Keratinocyte (primary cell): ENCODE results near the gene HERC6. TPM values are rescaled to one million over a fixed set of nuclear protein-coding genes. Genes with fewer than 3 reads are reported as not detected.

Experiments used
- DNase-seq: peaks from one replicate; pipeline ENCODE4 v3.0.0-alpha.2; 2011; ENCODE audit warnings: low read depth, missing footprints, low spot score
- FAIRE-seq: peaks from 2 replicates; lab custom pipeline; 2011; peaks lifted over from hg19 to GRCh38; lab: Jason Lieb, UNC
- H2AFZ ChIP-seq: 2 replicates; pipeline ENCODE4 v1.6.0; 2012; ENCODE audit warnings: low read length, control low read depth, inconsistent platforms; ENCODE audit not compliant: control insufficient read depth
- H3K27ac ChIP-seq: 2 replicates; pipeline ENCODE4 v1.5.1; 2011; ENCODE audit warnings: low read length; ENCODE audit not compliant: control insufficient read depth, insufficient read depth
- H3K27me3 ChIP-seq: 3 replicates; pipeline ENCODE4 v1.6.0; 2011; ENCODE audit warnings: low read length; ENCODE audit not compliant: control insufficient read depth, insufficient read depth; ENCODE audit errors: extremely low read depth
- H3K36me3 ChIP-seq, 2 experiments: 2 replicates in 1 of 2; 3 replicates in 1 of 2; pipeline ENCODE4 v1.5.1; 2011; ENCODE audit warnings: low read length in 2 of 2, mild to moderate bottlenecking in 1 of 2; ENCODE audit not compliant: control insufficient read depth in 2 of 2, insufficient read depth in 2 of 2; ENCODE audit errors: extremely low read depth in 1 of 2
- H3K4me1 ChIP-seq: 3 replicates; pipeline ENCODE4 v1.5.1; 2011; ENCODE audit warnings: low read length; ENCODE audit not compliant: control insufficient read depth, insufficient read depth; ENCODE audit errors: extremely low read depth
- H3K4me2 ChIP-seq: 3 replicates; pipeline ENCODE4 v1.6.0; 2011; ENCODE audit warnings: low read depth, low read length; ENCODE audit not compliant: control insufficient read depth, insufficient read depth; ENCODE audit errors: extremely low read depth
- H3K4me3 ChIP-seq, 3 experiments: fragments of 200-600 bp in 1 of 3; sonication (generic) in 1 of 3; 2 replicates in 2 of 3; 3 replicates in 1 of 3; pipeline ENCODE4 v1.5.1; 2011 to 2016; ENCODE audit warnings: low read length in 3 of 3, mild to moderate bottlenecking in 3 of 3, control low read depth in 2 of 3, inconsistent platforms in 1 of 3, low read depth in 1 of 3, mixed read lengths in 1 of 3, mixed run types in 1 of 3, moderate library complexity in 1 of 3; ENCODE audit not compliant: control insufficient read depth in 2 of 3, insufficient read depth in 2 of 3; ENCODE audit errors: extremely low read depth in 1 of 3
- H3K79me2 ChIP-seq: 2 replicates; pipeline ENCODE4 v1.6.0; 2012; ENCODE audit warnings: low read length; ENCODE audit not compliant: control insufficient read depth, insufficient read depth
- H3K9ac ChIP-seq: 3 replicates; pipeline ENCODE4 v1.6.0; 2011; ENCODE audit warnings: low read length; ENCODE audit not compliant: control insufficient read depth, insufficient read depth; ENCODE audit errors: extremely low read depth
- H3K9me1 ChIP-seq: 3 replicates; pipeline ENCODE4 v1.6.0; 2011; ENCODE audit warnings: low read length; ENCODE audit not compliant: control insufficient read depth, insufficient read depth; ENCODE audit errors: extremely low read depth
- H3K9me3 ChIP-seq: 2 replicates; pipeline ENCODE4 v1.5.1; 2012; ENCODE audit warnings: low read depth, low read length; ENCODE audit not compliant: control insufficient read depth
- H4K20me1 ChIP-seq: 3 replicates; pipeline ENCODE4 v1.6.0; 2011; ENCODE audit warnings: low read length; ENCODE audit not compliant: control insufficient read depth, insufficient read depth; ENCODE audit errors: extremely low read depth
- EZH2 ChIP-seq: IDR thresholded peaks from one replicate; pipeline ENCODE4 v1.6.1; 2012; ENCODE audit warnings: inconsistent platforms, mild to moderate bottlenecking, low read length, moderate library complexity
- dilution Hi-C: fragments of 300-500 bp; cut with MboI; formaldehyde crosslinking; loops from one replicate; pipeline ENCODE4 v1.7.0; 2020; ENCODE audit warnings: low sequenced_read_pairs; ENCODE audit not compliant: extremely low pct_ligation_motif_present
- polyA plus RNA-seq, 5 experiments: library from polyadenylated mRNA; depleted of rRNA in 3 of 5; stranded (reverse) in 3 of 5; stranded (forward) in 1 of 5; unstranded in 1 of 5; fragments of >200 nt; gene quantifications; 1 replicate in 1 of 5; 2 replicates in 3 of 5; 3 replicates in 1 of 5; pipeline versions ENCODE4 v1.2.1 to v1.2.3, GENCODE V29; 2011 to 2012; ENCODE audit warnings: missing spikeins in 2 of 5, low read depth in 1 of 5, low replicate concordance in 1 of 5
- TF ChIP-seq, protein P1 (sequence below), 3 experiments: IDR thresholded peaks in 1 of 3; conservative IDR thresholded peaks in 1 of 3; optimal IDR thresholded peaks in 1 of 3; 2 replicates in 2 of 3; 3 replicates in 1 of 3; pipeline versions ENCODE3 to v1.5.1; 2011; ENCODE audit warnings: low read length in 3 of 3, mild to moderate bottlenecking in 3 of 3, moderate library complexity in 2 of 3, control low read depth in 1 of 3, inconsistent platforms in 1 of 3; ENCODE audit not compliant: insufficient read depth in 2 of 3; ENCODE audit errors: extremely low read depth in 1 of 3

The HERC6 gene
- polyA plus RNA-seq, 1 donor (not counting 4 experiments of a cell fraction or from before 2014, with no cell fraction given): 33.9 TPM

DNA sequence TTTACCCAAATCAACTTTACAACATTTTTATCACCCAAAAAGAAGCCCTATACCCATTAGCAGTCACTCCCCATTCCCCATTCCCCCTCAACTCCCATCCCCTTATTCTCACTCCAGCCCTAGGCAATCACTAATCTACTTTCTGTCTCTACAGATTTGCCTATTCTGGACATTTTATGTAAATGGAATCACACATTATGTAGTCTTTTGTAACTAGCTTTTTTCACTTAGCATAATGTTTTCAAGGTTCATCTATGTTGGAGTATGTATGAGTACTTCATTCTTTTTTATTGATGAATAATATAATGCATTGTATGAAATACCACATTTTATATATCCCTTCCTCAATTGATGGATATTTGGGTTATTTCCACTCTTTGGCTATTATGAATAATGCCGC lies 42.2 kb downstream of the HERC6 start:
- no peaks in the 10 kb centered on the region for H3K9me1 ChIP-seq
- H3K36me3 ChIP-seq: peaks cover 0 to 2% of the 10 kb centered on the region in 2 experiments
- no peaks in the 10 kb centered on the region for H3K4me1 ChIP-seq
- H3K79me2 ChIP-seq: no peaks in the 10 kb centered on the region
- no peak overlapping the region for H3K27ac ChIP-seq
- no peaks in the 10 kb centered on the region for H3K9me3 ChIP-seq
- TF ChIP-seq EZH2: no peak
- TF ChIP-seq, protein P1, sequence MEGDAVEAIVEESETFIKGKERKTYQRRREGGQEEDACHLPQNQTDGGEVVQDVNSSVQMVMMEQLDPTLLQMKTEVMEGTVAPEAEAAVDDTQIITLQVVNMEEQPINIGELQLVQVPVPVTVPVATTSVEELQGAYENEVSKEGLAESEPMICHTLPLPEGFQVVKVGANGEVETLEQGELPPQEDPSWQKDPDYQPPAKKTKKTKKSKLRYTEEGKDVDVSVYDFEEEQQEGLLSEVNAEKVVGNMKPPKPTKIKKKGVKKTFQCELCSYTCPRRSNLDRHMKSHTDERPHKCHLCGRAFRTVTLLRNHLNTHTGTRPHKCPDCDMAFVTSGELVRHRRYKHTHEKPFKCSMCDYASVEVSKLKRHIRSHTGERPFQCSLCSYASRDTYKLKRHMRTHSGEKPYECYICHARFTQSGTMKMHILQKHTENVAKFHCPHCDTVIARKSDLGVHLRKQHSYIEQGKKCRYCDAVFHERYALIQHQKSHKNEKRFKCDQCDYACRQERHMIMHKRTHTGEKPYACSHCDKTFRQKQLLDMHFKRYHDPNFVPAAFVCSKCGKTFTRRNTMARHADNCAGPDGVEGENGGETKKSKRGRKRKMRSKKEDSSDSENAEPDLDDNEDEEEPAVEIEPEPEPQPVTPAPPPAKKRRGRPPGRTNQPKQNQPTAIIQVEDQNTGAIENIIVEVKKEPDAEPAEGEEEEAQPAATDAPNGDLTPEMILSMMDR (optimal IDR thresholded peaks at IDR 0.05 in 1 of 3, IDR thresholded peaks at IDR 0.05 in 1 of 3, conservative IDR thresholded peaks at IDR 0.05 in 1 of 3; ENCODE audit: extremely low read depth in 1 of 3, insufficient read depth in 2 of 3, low read length in 3 of 3): no peak
- no peaks in the 10 kb centered on the region for H4K20me1 ChIP-seq
- H3K4me2 ChIP-seq: no peak overlapping the region
- dilution Hi-C loops: no loop called here
- DNase-seq (no peak), FAIRE-seq (no peak)
- no peak overlapping the region for H3K9ac ChIP-seq
- no peak overlapping the region for H2AFZ ChIP-seq
- H3K4me3 ChIP-seq: no peak overlapping the region
- no peaks in the 10 kb centered on the region for H3K27me3 ChIP-seq

DNA sequence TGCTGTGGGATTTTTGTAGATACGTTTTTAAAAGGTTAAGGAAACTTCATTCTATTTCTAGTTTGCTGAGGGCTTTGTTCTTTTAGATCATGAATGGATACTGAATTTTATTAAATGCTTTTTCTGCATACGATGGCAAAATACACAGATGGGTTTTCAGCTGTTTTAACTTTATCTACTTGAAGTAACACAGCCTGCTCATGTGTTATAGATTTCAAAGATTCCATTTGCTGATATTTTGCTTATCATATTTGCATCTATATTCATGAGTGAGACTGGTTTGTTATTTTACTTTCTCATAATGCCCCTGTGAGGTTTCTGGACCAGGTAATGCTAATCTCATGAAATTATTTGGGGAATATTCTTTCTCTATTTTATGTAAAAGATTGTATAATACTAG lies 43.8 kb downstream of the HERC6 start:
- H3K9ac ChIP-seq: no peak overlapping the region
- H3K4me3 ChIP-seq: no peak overlapping the region
- no peak for DNase-seq
- dilution Hi-C loops: no loop called here
- no peak for FAIRE-seq
- no peaks in the 10 kb centered on the region for H4K20me1 ChIP-seq
- no peaks in the 10 kb centered on the region for H3K9me1 ChIP-seq
- peaks cover 0 to 4% of the 10 kb centered on the region in 2 experiments for H3K36me3 ChIP-seq
- H3K79me2 ChIP-seq: no peaks in the 10 kb centered on the region
- H2AFZ ChIP-seq: no peak overlapping the region
- H3K9me3 ChIP-seq: no peaks in the 10 kb centered on the region
- H3K27ac ChIP-seq: no peak overlapping the region
- no peak overlapping the region for H3K4me2 ChIP-seq
- H3K4me1 ChIP-seq: no peaks in the 10 kb centered on the region
- no peaks in the 10 kb centered on the region for H3K27me3 ChIP-seq
- no peak for TF ChIP-seq EZH2
- TF ChIP-seq, protein P1 (optimal IDR thresholded peaks at IDR 0.05 in 1 of 3, IDR thresholded peaks at IDR 0.05 in 1 of 3, conservative IDR thresholded peaks at IDR 0.05 in 1 of 3; ENCODE audit: extremely low read depth in 1 of 3, insufficient read depth in 2 of 3, low read length in 3 of 3): no peak
